Stimulated activated CD8-positive, alpha-beta memory T cell treated with anti-CD3 and anti-CD28 coated beads, Interleukin-15, amount 100 ng/mL, for 4 hours (primary cell): ENCODE results near the gene CAPN15.
"Not testable (repeated sequence)": the region's sequence is repeated elsewhere in the genome, so short reads cannot be mapped to it uniquely, and the experiment has no call there.

Experiments
- DNase-seq, 2 donors: peaks; one replicate each; pipeline ENCODE4 v3.0.0-alpha.2; 2020; ENCODE audit warnings: low read depth in 2 of 2

Gene CAPN15

DNA sequence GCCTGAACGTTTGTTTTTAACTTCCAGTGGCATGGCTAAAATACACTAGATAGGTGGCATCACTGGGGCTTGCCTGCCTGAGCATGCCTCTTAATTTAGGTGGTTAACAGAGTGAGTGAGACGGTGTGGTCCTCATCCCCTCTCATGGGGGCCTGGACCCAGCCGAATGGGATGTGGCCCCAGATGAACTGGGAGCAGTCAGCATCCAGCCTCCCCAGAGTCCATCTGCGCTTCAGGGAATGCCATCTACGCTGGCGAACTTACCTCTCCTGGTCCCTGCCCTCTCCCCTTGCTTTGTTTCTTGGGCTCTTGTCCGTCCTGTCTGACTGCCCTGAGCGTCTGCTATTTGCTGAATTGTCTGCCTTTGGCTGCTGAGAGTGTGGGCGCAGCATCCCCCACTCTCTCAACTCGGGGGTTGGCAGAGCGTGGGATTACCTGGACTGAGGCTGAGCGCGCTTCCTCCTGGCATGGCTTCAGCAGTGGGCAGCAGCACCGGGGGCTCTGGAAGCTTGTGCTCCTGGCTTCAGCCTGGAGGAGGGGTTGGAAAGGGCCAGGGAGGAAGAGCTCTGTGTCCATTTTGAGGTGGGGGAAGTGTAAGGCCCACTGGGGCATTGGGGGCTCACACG is 64.5 kb downstream of the CAPN15 start:
- no peak for DNase-seq

DNA sequence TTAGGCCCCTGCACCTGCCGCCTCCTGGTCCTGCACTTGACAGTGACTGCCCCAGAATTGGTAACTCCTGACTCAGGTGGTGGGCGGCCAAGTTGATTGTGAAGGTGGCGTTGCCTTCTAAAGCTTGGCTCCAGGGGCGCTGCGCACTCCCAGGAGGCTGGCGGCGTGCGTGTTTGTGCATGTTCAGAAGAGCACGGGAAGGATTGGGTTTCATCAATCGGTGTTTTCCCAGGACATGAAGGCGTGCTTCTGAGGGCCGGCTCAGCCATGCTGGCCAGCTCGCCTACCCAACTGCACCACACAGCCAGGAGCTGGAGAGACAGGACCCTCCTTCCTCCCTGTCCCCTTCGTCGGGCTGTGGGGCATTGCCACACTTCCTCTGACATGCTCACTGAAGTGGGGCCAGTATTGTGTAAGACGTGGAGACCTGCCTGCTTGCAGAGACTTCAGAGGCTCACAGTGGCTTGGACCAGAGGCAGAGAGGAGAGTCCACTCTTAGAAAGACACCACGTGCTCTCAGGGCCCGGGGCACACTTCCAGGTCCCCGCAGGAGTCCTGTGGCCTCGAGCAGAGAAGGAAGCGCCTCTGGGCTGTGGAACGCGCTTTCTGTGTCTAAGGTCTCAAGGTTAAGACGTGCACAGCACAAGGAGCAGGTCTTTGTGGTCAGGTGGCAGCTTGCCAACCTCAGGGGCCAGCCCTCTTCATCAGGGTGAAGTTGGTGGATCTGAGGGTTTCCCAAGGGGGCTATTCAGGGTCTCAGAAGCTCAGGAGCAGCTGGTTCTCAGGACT is 65.2 kb downstream of the CAPN15 start:
- no peak for DNase-seq

DNA sequence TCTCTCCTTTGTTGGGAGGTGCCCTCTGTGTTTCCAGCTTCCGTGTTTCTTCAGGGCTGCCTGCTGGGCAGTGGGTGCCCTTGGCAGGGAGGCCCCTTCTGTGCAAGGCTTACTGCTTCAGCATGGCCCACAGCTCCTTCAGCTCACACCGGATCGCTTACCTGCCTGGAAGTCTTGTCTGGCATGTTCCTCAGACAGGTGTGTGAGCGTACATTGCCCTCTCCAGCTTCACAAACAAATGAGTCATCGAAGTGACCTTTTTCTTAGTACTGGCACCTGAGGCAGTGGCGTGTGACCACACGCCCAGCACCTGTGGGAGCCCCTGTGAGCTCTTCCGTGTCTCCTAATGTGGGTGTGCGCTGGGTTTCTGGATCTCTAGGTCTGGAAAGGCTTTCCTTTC is 65.9 kb downstream of the CAPN15 start:
- no peak for DNase-seq

DNA sequence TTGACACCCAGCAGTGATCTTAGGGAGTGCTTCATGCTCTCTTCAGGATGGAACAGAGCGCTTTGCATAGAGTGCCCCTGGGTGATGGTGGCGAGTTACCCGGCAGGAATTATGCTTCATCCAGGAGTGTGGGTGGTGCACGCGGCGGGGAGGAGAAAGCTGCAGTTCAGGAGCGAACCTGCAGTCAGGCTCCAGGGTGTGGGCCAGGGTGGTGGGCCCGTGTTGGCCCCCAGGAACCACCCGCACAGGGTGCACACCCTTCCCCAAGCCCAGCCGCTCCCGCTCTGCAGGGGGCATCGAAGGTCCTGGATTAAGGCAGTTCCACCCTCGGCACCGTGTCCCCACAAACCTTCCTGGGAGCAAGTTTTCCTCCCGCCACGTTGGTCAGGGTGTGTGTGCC is 66.3 kb downstream of the CAPN15 start:
- DNase-seq: no peak

DNA sequence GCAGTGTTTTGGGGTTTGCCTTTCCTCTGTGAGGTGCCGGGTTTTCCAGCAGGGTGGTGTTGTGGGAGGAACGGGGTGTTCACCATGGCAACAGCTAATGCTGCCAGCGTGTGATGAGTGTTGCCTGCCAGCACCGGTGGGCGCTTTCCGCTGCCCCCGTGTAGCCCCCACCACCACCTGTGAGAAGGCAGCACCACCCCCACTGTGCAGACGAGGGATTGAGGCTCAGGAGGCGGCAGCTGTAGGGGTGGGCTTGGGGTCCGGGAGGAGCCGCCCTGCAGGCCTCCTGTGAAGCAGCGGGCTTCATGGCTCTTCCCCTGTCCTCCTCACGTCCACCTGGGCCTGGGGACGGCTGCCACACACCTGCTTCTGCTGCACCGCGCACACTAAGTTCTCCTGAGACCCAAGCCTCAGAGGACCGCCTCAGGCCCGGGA is 67.6 kb downstream of the CAPN15 start:
- no peak for DNase-seq

DNA sequence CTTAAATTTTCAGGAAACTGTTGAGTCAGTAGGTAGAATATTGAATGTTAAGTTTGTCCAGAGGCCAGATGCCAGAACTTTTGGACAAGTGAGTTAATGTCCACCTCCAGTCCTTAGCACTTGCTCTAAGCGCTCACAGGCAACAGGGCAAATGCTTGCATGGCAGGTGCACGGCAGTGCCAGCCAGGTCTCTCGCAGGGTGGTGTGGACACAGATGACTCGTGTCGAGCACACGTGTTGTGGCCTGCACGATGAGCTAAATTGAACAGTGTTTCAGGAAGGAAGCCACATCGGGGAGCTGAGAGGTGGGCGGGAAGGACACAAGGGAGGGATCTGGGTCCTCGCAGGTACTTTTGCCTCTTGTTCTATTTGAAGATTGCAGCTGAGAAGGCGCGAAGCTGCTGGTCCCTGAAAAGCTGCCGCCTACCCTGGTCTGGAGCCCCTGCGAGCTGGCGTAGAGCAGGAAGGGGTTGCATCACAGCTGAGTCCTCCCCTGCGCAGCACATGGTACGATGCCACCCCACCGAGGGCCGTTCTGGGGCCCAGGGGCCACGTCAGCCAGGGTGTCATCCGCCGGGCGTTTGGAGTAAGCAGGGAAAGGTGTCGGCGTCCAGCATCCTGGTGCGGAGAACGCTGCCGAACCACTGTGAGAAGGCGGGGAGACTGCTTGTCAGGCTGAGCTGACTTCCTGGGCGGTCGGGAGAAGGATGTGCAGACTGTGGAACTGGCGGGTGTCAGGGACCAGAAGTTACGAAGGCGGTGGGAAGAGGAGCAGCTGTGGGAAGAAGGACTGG is 68.6 kb downstream of the CAPN15 start:
- DNase-seq: no peak

DNA sequence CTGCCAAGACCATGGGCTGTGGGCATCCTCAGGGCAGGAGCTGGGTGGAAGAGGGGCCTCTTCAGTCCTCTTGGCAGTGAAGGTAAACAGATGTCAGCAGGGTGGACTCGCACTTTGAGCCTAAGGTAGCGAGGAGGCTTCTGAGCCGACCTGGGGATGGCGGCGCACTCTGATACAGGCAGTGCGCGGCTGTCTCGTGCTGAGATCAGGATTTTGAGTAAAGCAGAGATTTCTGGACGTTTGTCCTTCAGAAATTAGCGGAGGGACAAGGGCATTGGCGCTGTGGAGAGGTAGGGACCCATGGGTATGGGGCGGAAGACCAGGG is 69.2 kb downstream of the CAPN15 start:
- DNase-seq: no peak

DNA sequence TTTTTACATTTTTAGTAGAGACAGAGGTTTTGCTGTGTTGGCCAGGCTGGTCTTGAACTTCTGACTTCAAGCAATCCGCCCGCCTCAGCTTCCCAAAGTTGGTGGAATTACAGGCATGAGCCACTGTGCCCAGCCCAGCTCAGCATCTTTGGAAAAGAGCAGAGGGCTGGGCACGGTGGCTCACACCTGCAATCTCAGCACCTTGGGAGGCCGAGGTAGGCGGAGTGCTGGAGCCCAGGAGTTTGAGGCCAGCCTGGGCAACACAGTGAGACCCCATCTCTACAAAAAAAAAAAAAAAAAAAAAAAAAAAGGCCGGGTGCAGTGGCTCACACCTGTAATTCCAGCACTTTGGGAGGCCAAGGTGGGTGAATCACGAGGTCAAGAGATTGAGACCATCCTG is 70.1 kb downstream of the CAPN15 start:
- DNase-seq: not testable (repeated sequence)

DNA sequence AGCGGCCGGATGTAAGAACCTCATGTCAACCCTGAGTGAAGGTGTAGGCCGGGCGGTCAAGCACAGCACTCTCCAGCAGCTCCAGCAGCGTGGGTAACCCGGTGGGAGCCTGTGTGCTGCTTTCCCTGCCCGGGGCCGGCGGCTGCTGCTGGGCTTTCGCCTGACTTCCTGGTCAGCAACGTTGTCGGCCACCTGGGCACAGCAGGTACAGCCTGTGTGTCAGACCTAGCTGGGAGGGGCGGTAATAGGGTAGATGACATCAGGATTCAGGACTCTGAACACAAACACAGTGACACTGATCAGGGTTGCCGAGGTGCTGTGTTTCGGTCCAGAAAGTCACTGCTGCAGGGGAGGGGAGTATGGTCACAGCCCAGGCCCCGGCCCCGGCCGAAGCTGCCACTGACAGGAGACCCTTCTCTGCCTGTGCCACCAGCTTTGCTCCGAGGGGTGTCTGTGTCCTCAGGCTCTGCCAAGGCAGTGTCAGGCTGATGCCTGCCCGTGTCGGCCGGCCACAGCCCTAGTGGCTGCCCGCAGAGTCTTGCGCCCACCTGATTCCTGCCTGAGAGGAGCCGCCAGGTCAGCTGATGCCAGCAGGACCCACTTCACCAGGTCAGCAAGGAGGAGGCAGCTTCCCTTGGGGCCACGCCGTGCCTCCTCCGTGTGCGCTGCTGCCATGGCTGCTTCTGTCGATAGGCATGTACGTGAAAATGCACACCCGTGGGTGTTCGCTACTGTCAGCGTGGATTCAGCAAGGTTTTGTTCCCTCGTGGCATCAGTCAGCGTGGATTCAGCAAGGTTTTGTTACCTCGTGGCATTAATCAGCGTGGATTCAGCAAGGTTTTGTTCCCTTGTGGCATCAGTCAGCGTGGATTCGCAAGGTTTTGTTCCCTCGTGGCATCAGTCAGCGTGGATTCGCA is 71.6 kb downstream of the CAPN15 start:
- no peak for DNase-seq

DNA sequence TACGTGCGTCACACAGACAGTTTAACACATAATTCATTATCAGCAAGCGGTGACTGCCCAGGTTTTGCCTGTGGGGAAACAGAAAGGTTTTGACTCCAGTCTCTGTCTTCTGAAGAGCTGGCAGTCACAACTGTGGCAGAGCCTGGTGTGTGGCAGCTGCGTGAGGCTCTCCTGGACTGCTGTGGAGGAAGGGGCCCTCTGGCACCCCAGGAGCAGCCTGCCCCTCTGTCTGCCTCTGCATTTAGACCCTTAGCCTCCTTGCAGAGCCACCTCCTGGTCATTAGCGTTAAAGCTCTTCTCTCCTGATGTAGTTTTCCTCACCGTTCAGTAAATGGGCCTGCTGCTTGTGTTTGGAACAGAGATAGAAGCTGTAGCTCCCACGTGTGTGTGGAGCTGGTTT is 73.3 kb downstream of the CAPN15 start:
- no peak for DNase-seq

DNA sequence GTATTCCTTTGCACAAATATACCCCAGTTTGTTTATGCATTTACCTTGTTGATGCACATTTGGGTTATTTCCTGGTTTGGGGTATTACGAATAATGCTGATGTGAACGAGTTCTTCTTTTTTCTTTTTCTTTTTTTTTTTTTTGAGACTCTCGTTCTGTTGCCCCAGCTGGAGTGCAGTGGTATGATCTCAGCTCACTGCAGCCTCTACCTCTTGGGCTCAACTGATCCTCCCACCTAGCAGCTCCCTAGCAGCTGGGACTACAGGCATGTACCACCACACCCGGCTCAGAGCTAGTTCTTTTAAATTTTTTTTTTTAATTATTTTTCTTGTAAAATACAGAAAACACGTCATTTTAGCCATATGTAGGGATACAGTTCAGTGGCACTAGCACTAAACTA is 76.4 kb downstream of the CAPN15 start:
- DNase-seq: no peak
